Glutamatergic neuron (in vitro differentiated cells): ENCODE results near the gene MRPS12. TPM values are rescaled to one million over a fixed set of nuclear protein-coding genes. Genes with fewer than 3 reads are reported as not detected.

ENCODE experiments used
- DNase-seq: peaks from one replicate; pipeline ENCODE4 v3.0.0; 2022
- H3K27ac Mint-ChIP-seq: one replicate; pipeline ENCODE4 v1.8.0; 2020; ENCODE audit warnings: mild to moderate bottlenecking, mixed read lengths, inconsistent platforms; ENCODE audit not compliant: unreplicated experiment
- H3K27me3 Mint-ChIP-seq: one replicate; pipeline ENCODE4 v1.8.0; 2020; ENCODE audit warnings: mild to moderate bottlenecking, moderate library complexity, mixed read lengths, inconsistent platforms; ENCODE audit not compliant: unreplicated experiment
- H3K36me3 Mint-ChIP-seq: one replicate; pipeline ENCODE4 v1.8.0; 2020; ENCODE audit warnings: mild to moderate bottlenecking, mixed read lengths, inconsistent platforms; ENCODE audit not compliant: unreplicated experiment
- H3K4me1 Mint-ChIP-seq: one replicate; pipeline ENCODE4 v1.8.0; 2020; ENCODE audit warnings: mild to moderate bottlenecking, low read depth, mixed read lengths, inconsistent platforms; ENCODE audit not compliant: unreplicated experiment
- H3K4me3 Mint-ChIP-seq: one replicate; pipeline ENCODE4 v1.8.0; 2020; ENCODE audit warnings: mild to moderate bottlenecking, mixed read lengths, inconsistent platforms; ENCODE audit not compliant: unreplicated experiment
- H3K9me3 Mint-ChIP-seq: one replicate; pipeline ENCODE4 v1.8.0; 2020; ENCODE audit warnings: mild to moderate bottlenecking, moderate library complexity, mixed read lengths, inconsistent platforms; ENCODE audit not compliant: unreplicated experiment
- CTCF ChIP-seq: fragments of 200-600 bp; sonication (generic); IDR thresholded peaks from one replicate; pipeline ENCODE4 v1.5.0; 2021; ENCODE audit not compliant: partially characterized antibody, unreplicated experiment
- total RNA-seq: library from RNA; stranded (reverse); fragmentation: NEBNext Ultra II Directional; extraction: Animal tissue kit (Norgen Biotek cat#: 25700); gene quantifications from one replicate; pipeline ENCODE4 v1.2.1, GENCODE V29; 2021; ENCODE audit not compliant: unreplicated experiment

Gene MRPS12
- total RNA-seq, 1 donor from 2014 or later = 30.4 TPM

GRCh38 chr19:38898788-38899446 lies 31.8 kb upstream of the MRPS12 start:
- no peak for TF ChIP-seq CTCF
- peak overlapping the region; percentile 93 for H3K4me3 Mint-ChIP-seq
- peaks cover 11% of the 10 kb centered on the region for H3K9me3 Mint-ChIP-seq
- H3K27ac Mint-ChIP-seq = peak overlapping the region; percentile 45
- DNase-seq = no peak
- peaks cover 8% of the 10 kb centered on the region for H3K27me3 Mint-ChIP-seq
- no peaks in the 10 kb centered on the region for H3K36me3 Mint-ChIP-seq
- H3K4me1 Mint-ChIP-seq = peaks cover 17% of the 10 kb centered on the region

- H3K4me3 Mint-ChIP-seq = peak within 1 kb of the TSS; percentile 93
- DNase-seq = peak; percentile 97
- peaks cover 11% of the 10 kb centered on the region for H3K9me3 Mint-ChIP-seq
- no peaks in the 10 kb centered on the region for H3K36me3 Mint-ChIP-seq
- peak within 1 kb of the TSS; percentile 60 for H3K27ac Mint-ChIP-seq
- peaks cover 8% of the 10 kb centered on the region for H3K27me3 Mint-ChIP-seq
- H3K4me1 Mint-ChIP-seq = peaks cover 17% of the 10 kb centered on the region
- TF ChIP-seq CTCF = no peak
Observed at GRCh38 chr19:38899447-38900201, 31.1 kb upstream of the MRPS12 start, which contains the start of the genes NFKBIB and SIRT2. TSS of gene NFKBIB (plus strand) at chr19:38899969. CDS start at chr19:38900033, 64 bp downstream. TSS of gene SIRT2 (minus strand) at chr19:38899618. CDS start at chr19:38899521, 97 bp downstream.

- Mint-ChIP-seq H3K4me1 (peaks cover 17% of the 10 kb centered on the region), H3K27me3 (peaks cover 8% of the 10 kb centered on the region), H3K4me3 (peak overlapping the region; percentile 92), H3K27ac (peak overlapping the region; percentile 34), H3K36me3 (no peaks in the 10 kb centered on the region), H3K9me3 (peaks cover 11% of the 10 kb centered on the region)
- TF ChIP-seq CTCF = no peak
- DNase-seq = no peak
Observed at GRCh38 chr19:38900202-38900629, 30.5 kb upstream of the MRPS12 start.

GRCh38 chr19:38900743-38901190 lies 30.0 kb upstream of the MRPS12 start:
- H3K27ac Mint-ChIP-seq = peak overlapping the region; percentile 60
- no peak for DNase-seq
- TF ChIP-seq CTCF = no peak
- peaks cover 11% of the 10 kb centered on the region for H3K9me3 Mint-ChIP-seq
- peaks cover 8% of the 10 kb centered on the region for H3K27me3 Mint-ChIP-seq
- H3K4me1 Mint-ChIP-seq = peaks cover 17% of the 10 kb centered on the region
- H3K4me3 Mint-ChIP-seq = peak overlapping the region; percentile 92
- H3K36me3 Mint-ChIP-seq = no peaks in the 10 kb centered on the region
